GM19240 (cell line): Measurements from ENCODE around the gene ACSM2B.
"Not testable (repeated sequence)": the region's sequence is repeated elsewhere in the genome, so short reads cannot be mapped to it uniquely, and the experiment has no call there.

Experiments used
- DNase-seq: peaks from one replicate; pipeline ENCODE4 v3.0.0; 2011; ENCODE audit warnings: low spot score; ENCODE audit not compliant: insufficient read length

The ACSM2B gene

DNA sequence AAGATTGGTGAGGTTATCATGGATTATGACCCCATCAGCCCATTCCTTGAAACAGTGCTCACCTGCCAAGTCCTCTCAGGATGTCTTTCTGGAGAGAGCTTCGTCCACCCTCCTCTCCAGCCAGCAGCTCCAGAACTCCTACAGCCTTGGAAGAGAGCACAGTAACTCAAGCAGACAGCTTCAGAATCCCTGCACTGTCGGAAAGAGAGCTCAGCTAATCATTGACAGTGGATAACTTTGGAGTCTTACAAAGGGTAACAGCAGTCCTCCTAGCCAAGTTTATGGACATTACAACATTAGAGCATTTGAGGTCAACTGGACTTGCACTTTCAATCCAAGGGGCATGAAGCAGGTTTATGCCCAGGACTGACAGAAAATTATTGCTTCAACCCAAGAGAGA lies at the start of gene ACSM2B:
Gene ACSM2B, minus strand, starts transcription at position 223 of the 400 bp plus-strand sequence. CDS start 11,522 bp downstream, outside the sequence.
- not testable (repeated sequence) for DNase-seq

GRCh38 chr16:20624882-20625807 lies 49.0 kb upstream of the ACSM2B start:
- DNase-seq: no peak

DNA sequence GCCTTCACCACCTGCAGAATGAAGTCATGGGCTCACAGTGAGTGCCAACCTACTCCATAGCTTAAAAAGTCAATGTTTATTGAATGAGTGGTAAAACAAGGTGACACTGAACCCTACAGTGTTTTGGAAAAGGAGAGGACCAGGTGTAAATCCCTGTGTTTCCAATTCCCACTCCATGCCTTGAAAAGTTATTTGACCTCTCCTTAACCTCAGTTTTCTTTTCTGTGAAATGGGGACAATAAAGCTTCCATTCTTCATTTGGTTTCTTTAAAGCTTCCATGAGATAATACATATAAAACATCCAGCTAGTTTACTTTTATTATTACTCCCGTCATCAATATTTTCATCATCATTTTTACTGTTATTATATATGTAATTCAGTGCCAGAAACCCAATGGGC lies 48.0 kb upstream of the ACSM2B start:
- no peak for DNase-seq

GRCh38 chr16:20622498-20622870 lies 46.3 kb upstream of the ACSM2B start:
- no peak for DNase-seq

- no peak for DNase-seq
Measured at GRCh38 chr16:20621406-20621805, 45.2 kb upstream of the ACSM2B start.

DNA sequence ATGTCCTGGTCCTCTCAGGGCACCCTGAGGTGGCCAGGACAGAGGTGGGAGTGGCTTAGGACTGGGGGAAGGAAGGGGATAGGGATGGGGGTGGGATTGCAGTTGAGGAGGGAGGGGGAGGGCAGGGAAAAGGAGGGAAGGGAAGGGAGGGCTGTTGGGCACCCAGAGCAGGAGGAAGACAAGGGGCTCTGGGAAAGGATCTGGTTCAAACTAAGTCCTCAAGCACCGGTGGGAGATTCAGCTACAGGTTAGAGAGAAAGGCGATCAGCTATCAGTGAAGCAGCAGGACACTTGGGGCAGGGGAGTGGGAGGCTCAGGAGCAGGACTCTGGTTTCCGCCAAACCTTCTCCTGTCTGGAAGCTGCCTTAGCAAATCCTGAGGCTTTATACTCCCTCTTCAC lies 44.6 kb upstream of the ACSM2B start:
- DNase-seq: no peak

DNA sequence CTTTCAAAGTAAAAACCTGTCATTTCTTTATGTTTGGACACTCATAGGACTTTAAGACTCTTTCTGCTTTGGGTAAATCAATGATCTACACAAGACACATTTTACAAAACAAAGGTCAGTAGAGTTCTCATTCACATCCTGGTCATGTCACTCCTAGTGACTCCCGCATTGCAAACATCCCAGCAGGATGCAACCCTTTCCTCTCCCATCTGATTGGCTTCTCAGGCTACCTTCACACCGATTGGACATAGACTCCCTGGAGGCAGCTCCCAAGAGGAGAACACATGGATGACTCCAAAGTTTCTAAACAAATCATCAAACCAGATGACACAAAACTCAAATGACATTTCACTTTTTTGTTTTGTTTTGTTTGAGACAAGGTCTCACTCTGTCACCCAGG lies 43.8 kb upstream of the ACSM2B start:
- no peak for DNase-seq

- no peak for DNase-seq
Measured at GRCh38 chr16:20617271-20617670, 41.1 kb upstream of the ACSM2B start.

DNA sequence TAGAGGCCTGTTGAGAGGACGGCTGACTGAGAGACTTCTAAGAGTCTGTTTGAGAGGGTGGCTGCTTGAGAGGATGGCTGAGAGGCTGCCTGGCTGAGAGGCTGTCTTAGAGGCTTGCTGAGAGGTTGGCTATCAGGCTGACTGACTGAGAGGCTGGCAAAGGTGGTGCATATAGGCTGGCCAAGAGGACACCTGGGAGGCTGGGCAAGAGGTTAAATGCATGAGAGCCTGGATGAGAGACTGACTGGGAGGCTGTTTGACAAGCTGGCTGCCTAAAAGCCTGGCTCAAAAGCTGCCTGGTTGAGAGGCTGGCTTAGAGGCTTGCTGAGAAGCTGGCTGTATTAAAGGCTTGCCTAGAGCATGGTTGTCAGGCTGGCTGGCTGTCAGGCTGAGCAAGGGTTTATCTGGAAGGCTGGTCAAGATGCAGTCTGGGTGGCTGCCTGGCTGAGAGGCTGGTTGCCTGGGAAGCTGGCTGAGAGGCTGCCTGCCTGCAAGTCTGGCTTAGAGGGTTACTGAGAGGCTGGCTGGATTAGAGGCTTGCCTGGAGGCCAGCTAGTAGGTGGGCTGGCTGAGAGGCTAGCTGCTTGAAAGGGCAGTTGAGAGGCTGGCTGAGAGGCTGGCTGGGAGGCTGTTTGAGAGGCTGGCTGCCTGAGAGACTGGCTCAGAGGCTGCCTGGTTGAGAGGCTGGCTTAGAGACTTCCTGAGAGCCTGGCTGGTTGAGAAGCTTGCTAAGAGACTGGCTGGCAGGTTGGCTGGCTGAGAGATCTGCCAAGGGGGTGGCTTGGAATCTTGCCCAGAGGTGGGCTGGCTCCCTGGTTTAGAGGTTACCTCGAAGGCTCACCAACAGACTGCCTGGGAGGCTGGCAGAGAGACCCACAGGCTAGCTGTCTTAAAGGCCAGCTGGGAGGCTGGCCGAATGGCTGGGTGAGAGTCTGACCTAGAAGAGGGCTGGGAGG lies 38.3 kb upstream of the ACSM2B start:
- no peak for DNase-seq

GRCh38 chr16:20613481-20614185 lies 37.5 kb upstream of the ACSM2B start:
- DNase-seq: no peak

GRCh38 chr16:20612551-20613480 lies 36.6 kb upstream of the ACSM2B start:
- no peak for DNase-seq

DNA sequence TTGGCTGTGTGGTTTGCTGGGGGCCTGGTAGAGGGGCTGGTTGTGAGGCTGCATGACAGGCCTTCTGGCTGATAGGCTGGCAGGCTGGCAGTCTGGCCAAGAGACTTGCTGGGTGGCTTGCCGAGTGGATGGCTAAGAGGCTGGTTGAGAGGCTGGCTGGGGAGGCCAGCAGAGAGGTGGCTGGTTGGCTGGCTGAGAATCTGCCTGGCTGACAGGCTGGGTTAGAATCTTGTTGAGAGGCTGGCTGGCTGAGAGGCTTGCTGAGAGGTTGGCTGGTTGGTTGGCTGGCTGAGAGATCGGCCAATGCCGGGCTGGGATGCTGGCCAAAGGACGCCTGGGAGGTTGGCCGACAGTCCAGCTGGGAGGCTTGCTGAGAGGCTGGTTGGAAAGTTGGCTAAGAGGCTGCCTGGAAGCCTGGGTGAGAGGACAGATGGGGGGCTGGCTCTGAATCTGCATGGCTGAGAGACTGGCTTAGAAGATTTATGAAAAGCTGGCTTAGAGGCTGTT lies 35.9 kb upstream of the ACSM2B start:
- no peak for DNase-seq

DNA sequence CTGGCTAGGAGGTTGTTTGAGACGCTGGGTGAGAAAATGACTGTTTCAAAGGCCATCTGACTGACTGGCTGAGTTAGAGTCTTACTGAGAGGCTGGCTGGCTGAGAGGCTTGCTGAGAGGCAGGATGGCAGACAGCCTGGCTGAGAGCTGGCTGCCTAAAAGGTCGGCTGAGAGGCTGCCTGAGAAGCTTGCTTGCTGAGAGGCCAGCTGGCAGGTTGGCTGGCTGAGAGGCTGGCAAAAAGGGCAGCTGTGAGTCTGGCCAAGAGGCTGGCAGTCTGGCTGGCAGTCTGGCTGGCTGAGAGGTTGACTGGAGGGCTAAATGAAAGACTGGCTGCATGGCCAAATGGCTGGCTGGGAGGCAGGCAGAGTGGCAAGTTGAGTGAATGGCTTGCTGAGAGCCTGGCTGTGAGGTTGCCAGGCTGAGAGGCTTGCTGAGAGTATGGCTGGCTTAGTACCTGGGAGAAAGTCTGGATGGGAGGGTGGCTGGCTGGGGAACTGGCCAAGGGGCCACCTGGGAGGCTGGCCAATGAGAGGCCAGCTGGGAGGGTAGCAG lies 35.3 kb upstream of the ACSM2B start:
- DNase-seq: no peak

DNA sequence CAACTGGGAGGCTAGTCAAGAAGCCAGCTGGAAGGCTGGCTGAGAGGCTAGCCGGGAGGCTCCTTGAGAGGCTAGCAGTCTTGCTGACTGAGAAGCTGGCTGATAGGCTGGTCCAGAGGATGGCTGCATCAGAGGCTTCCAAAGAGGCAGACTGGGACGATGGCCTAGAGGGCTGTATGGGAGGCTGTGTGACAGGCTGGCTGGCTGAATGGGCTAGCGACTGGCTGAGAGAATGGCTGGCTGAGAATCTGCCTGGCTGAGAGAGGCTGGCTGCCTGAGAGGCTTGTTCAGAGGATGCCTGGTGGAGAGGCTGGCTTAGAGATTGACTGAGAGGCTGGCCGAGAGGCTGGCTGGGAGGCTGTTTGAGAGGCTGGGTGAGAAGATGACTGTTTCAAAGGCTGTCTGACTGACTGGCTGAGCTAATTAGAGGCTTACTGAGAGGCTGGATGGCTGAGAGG lies 34.8 kb upstream of the ACSM2B start:
- no peak for DNase-seq

GRCh38 chr16:20610211-20610891 lies 34.2 kb upstream of the ACSM2B start:
- no peak for DNase-seq

DNA sequence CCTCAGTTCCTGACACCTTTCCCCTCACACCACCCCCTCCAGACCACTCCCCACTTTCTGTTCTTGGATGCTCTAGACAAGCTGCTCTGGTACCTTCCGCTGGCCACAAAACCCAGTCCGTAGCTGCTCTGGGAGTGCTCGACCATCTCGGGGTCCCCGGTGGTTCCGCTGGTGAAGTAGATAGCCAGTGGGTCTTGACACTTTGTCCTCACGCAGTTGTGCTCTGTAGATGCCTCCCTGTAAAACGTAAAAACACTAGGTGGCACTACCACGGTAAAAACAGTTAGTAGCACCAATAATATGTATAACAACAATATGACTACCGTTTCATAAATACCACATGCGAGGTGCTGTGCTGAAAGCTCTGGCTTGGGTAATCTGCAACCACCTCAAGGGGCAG lies 26.0 kb upstream of the ACSM2B start:
- DNase-seq: not testable (repeated sequence)

DNA sequence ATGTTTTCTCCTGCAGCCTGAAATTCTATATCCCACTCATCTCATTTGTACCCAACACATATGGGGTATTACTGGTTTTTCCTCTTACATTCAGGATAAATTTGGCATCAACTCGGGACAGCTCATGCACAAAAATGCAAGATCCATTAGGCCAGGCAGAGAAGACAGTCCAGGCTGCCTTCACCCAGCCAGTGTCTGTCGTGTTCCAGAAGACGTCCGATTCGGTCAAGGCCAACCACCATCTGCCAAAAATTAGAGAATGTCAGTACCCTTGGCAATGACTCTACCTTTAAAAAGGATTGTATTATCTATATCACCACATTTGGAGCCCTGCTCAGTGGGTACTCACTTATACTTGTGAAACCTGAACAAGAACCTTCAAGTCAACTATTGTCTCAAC lies 23.3 kb upstream of the ACSM2B start:
- not testable (repeated sequence) for DNase-seq

DNA sequence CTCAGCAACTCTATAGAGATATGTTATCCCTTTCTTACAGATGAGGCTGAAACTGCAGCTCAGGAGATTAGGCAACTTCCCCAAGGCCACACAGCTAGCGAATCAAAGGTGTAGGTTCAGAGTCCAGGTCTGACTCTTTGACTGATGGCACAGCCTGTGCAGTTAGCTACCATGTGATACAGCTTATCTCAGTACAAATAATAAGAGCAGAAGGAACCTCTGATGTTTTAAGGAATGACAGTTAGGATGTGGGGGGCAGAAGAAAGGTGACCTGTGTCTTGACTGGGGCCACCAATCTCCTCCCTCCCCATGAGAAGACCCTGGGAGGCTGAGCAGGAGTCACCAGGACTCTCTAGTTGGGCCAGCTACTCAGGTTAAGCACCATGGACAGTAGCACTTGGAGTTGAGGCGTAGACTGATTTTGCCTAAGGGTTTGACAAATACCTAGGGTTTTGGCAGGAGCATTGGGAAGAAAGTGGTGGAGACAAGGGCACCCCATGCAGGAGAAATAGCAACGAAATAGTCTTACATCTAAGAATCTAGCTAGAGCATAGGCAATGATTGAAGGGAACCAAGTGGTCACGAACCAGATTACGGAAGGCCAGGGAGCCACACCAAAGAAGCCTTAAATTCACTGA lies 22.8 kb upstream of the ACSM2B start:
- no peak for DNase-seq

DNA sequence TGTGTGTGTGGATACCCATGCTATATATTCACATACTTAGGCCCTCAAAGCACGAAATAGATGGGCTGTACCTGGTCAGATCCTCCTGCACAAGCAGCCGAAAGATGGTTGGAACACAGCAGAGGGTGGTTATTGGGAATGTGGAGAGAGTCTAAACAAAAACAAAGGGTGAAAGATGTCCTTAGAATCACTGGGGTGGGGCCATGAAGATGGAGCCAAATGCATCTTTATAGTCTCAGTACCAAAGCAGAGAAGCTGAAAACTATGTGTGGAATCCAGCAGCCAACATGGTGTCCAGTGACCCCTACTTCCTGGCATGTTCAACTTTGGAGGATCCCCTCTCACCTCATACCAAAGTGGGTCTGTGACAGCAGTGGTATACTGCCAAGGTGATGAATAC lies 19.5 kb upstream of the ACSM2B start:
- DNase-seq: not testable (repeated sequence)
